Activated CD8-positive, alpha-beta memory T cell treated with anti-CD3 and anti-CD28 coated beads, Interleukin-2, amount 50 U/mL, for 4 hours (primary cell): ENCODE data around the gene XPR1.
"Not testable (repeated sequence)": the region's sequence is repeated elsewhere in the genome, so short reads cannot be mapped to it uniquely, and the experiment has no call there.

Source experiments
- DNase-seq: peaks from one replicate; pipeline ENCODE4 v3.0.0-alpha.2; 2020

Gene XPR1

DNA sequence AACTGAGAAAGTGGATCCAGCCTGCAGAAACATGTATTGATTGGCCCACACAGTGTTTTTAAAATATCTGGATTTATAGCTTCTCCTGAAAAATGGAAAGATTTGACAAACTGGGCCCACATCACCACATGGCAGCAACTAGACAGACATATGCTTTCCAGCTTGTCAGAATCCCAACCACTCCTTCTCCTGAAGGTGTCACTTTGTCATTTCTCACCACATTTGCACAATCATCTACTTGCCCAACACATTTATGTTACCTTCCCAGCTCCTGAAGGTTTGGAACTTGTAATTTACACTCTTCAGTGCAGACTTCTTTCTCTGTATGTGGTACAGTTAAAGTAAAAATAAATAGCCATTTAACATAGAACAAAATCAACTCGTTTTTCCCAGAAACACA, 154.8 kb downstream of the XPR1 start:
- DNase-seq = no peak

DNA sequence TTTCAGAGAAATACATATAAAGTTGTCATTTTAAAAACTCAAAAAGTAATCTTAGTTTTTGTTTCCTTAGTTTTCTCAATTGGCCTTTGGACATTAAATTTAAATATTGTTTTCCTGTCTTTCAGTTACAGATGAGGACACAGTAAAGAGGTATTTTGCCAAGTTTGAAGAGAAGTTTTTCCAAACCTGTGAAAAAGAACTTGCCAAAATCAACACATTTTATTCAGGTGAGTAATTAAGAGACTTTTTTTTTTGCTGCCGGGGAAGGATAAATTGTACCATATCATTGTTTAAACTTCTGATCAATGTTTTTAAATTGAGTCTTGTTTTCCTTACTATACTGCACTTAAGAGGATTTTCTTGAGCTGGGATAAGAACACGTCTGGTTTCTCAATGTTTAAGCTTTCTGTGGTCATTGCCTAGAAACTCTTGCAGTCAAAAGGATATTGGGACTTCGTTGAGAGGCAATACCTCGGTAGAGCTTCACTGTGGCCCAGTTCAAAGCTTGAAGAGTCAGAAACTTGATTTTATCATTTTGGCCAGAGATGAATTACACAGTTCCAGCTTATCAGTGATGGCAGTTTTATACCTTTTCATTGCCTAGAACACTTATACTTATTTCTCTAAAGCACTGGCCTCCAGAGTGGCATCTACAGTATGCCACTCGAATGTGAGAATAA, 155.9 kb downstream of the XPR1 start:
- no peak for DNase-seq

- no peak for DNase-seq
Measured at GRCh38 chr1:180789460-180789859, 157.6 kb downstream of the XPR1 start.

DNA sequence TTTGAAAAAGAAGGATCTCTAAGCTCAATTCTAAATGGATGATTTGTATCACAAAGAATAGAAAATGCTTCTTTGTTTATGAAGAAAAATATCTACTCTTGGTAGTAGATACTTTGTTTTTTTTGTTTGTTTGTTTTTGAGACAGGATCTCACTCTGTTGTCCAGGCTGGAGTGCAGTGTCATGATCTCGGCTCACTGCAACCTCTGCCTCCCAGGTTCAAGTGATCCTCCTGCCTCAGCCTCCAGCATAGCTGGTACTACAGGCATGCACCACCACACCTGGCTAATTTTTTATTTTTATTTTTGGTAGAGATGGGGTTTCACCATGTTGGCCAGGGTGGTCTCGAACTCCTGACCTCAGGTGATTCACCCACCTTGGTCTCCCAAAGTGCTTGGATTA, 159.3 kb downstream of the XPR1 start:
- not testable (repeated sequence) for DNase-seq

DNA sequence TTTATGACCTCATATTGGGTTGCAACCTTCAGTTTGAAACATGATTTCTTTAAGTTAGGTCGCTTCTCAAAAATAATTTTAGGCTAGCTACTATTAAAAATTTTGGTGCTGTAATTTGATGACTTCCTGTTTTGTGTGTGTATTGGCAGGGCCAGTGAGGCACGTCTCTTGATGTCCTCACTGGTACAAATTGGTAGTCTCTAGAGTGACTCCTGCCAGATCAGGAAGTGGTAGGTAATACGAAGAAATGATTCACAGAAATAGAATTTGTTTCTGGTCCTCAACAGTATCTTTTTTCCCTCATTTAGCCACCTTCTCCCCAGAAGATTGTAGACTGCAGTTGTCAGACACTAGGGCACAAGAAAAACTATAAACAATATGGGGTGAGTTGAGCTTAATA, 160.0 kb downstream of the XPR1 start:
- no peak for DNase-seq

GRCh38 chr1:180793451-180793850, 161.6 kb downstream of the XPR1 start:
- DNase-seq = no peak

- DNase-seq = no peak
Measured at GRCh38 chr1:180796897-180797640, 165.2 kb downstream of the XPR1 start.

GRCh38 chr1:180800945-180801344, 169.1 kb downstream of the XPR1 start:
- no peak for DNase-seq

DNA sequence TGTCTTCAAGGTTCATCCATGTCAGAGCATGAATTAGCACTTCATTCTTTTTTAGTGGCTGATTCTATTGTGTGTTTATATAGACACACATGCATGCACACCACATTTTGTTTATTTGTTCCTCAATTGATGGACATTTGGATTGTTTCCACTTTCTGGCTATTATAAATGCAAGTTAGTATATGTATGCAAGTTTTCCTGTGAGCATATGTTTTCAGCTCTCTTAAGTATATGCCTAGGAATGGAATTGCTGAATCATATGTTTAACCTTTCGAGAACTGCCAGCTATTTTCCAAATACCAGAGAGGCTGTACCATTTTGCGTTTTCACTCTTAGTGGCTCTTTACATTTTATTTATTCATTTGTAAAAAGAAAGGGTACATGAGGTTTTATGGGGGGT, 171.0 kb downstream of the XPR1 start:
- no peak for DNase-seq

DNA sequence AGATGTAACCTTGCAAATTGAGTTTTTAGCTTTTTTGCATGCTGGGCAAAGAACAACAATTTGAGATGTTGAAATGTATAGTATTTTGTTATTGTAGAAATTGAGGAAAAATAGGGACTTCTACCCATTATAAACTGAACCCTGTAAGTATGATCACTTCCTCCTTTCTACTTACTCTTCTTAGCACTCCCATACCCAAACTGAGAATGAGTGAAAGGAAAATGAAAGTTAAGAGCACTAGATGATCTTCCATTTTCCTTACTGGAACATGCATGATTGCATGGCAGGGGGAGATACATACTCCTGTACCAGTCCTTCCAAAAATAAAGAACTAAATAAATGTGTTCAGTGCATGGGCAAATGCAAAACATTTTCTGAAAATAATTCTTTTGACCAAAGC, 173.5 kb downstream of the XPR1 start:
- DNase-seq = no peak

GRCh38 chr1:180811298-180811697, 179.5 kb downstream of the XPR1 start:
- no peak for DNase-seq

DNA sequence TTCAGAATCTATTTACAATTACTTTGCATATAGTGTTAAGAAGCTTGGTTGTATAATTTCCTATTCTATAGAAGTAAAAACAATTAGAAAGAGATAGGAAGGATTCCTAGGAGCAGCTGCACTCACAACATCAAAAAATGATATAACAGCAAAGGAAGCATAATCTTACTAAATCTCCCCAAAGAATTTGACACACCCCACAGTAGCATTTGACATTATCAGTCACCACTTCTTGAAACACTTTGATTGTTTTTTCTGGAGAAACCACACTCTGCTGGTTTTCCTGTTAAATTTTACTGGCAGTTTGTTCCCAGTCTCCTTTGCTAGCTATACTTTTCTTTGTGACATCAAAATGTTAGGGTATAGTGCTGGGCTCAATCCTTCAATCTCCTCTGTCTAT, 180.1 kb downstream of the XPR1 start:
- no peak for DNase-seq

- DNase-seq = no peak
Measured at GRCh38 chr1:180814258-180814657, 182.4 kb downstream of the XPR1 start.

DNA sequence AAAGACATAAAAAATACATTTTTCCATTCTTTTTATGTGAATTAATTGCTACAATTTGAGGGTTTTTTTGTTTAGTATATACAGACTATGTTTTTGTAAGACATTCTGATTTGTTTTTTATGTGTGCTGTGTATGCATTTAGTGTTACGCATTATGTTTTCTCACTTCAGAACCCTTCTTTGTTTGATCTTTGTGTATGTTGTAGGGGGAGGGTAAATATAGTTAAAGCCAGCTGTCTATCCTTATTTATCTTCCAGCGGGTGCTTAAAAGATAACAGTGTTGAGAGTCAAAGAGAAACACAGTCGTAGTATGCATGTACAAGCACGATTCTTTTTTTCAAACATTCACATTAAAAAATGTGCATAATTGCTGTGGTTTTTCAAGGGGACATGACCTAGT, 183.4 kb downstream of the XPR1 start:
- no peak for DNase-seq

DNA sequence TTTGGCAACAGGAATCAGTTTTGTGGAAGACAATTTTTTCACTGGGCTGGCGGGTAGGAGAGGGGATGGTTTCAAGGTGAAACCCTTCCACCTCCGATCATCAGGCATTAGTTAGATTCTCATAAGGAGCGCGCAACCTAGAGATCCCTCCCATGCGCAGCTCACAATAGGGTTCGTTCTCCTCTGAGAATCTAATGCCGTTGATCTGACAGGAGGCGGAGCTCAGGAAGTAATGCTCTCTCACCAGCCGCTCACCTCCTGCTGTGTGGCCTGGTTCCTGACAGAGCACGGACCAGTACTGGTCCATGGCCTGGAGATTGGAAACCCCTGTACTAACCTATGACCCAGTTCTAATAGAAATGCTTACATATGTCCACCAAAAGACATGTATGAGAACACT, 184.3 kb downstream of the XPR1 start:
- no peak for DNase-seq

DNA sequence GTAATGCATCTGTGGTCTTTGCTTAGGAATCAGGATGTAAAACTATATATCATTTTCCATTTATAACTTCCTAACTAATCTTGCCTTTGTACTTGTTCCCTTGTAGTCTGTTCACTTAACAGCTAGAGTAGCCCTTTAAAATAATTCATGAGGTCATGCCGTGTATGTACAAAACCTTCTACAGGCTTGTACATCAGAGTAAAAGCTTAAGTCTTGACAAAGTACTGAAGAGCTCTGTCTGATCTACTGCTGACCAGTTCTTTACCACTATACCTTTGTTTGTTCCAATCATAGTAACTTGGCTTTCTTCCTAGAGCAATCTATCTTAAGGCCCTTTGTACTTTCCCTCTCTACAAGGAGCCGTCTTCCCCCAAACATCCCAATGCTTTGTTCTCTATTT, 190.1 kb downstream of the XPR1 start:
- no peak for DNase-seq

DNA sequence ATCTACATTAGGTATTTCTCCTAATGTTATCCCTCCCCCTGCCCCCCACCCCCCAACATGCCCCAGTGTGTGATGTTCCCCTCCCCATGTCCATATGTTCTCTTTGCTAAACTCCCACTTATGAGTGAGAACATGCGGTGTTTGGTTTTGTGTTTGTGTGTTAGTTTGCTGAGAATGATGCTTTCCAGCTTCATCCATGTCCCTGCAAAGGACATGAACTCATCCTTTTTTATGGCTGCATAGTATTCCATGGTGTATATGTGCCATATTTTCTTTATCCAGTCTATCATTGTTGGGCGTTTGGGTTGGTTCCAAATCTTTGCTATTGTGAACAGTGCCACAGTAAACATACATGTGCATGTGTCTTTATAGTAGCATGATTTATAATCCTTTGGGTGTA, 199.7 kb downstream of the XPR1 start:
- DNase-seq = not testable (repeated sequence)

DNA sequence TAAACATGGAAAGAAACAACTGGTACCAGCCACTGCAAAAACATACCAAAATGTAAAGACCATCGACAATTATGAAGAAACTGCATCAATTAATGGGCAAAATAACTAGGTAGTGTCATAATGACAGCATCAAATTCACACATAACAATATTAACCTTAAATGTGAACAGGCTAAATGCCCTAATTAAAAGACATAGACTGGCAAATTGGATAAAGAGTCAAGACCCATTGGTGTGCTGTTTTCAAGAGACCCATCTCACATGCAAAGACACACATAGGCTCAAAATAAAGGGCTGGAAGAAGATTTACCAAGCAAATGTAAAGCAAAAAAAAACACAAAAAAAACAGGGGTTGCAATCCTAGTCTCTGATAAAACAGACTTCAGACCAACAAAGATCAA, 201.4 kb downstream of the XPR1 start:
- not testable (repeated sequence) for DNase-seq

- DNase-seq = no peak
Measured at GRCh38 chr1:180836449-180836848, 204.6 kb downstream of the XPR1 start.

DNA sequence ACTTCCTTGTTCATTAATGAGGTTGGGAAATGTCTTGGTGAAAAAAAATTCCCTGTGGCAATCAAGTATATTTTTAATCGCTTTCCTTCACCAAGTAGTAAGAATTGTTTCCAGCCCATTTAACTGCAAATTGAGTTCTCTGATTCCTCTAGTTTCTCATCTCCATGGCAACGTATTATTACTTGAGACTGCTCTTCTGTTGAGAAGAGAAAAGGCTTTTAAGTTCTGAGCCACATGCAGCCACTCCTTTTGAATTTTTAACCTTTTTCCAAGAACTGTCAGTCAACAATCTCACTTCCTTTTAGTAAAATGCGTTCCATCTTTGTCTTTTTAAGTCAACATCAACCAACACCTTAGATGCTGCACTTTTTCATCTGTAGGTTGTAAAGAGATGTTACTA, 205.2 kb downstream of the XPR1 start:
- DNase-seq = no peak

- no peak for DNase-seq
Measured at GRCh38 chr1:180838535-180838934, 206.7 kb downstream of the XPR1 start.

DNA sequence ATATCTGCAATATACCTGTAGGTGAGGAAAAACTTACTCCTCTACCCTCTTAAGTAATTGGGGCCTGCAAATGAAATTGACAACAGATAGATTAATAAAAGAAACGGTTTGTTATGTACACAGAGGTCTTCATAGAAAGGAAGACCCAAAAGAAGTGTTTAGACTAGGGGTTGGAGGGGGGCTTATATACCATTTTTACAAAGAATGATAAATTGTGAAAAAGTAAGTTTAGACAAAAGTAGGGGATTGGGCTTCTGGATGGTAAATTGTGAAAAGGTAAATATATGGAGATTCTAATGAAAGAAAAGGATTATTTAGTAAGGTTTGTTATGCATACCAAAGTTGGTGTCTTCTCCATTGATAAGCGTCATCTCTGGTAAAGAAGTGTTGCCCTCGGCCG, 207.7 kb downstream of the XPR1 start:
- DNase-seq = no peak

GRCh38 chr1:180841415-180841814, 209.6 kb downstream of the XPR1 start:
- no peak for DNase-seq

DNA sequence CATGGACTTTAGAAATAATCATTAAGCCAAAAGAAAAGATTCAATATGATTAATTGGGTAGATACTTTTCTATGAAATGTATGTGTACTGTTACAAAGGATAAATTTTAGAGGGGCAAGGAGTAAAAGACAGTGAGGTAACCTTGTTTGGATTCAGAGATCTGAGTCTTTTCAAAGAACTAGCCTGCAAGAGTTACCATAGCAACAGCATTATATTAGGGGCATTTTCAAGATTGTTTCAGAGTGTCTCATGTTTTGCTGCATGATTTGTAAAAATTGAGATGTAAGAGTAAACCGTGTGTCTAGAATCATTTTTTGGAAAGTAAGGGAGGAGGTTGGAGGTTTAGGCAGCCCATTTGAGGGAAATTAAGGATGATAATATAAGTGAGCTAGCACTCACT, 210.2 kb downstream of the XPR1 start:
- DNase-seq = no peak
